Measurements from ENCODE around the gene MICA.
A peak's percentile ranks its signal among the peaks of the same experiment; 100 is the strongest.

MICA gene

DNA sequence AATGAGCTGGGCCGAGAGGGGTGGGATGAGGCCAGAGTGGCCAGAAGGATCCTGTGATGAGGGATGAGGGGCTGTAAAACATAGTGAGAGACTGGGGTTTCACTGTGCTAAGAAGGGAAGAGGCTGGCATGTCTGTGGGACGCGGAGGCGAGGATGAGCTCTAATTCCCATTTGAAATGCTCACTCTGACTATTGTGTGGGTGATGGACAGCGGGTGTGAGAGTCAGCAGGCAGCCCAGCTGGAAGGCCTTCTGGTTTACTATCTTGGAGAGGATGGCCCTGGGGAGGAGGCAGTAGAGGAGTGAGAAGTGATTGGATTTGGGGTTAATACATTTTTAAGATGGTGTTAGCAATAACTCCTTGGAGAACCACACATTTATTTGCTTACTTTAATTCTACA, 9.5 kb upstream of the MICA start:
- Histone ChIP-seq H3K14ac (ENCODE audit: low read length) (peak overlapping the region; percentile 44), H4K91ac (ENCODE audit: low read depth, low read length, poor library complexity) (no peak overlapping the region), H3K9ac (ENCODE audit: low read depth, low read length, poor library complexity) (no peak overlapping the region), H2AFZ (ENCODE audit: low read length) (no peak overlapping the region), H2BK15ac (ENCODE audit: low read length) (no peak overlapping the region), H3K23ac (ENCODE audit: low read depth, low read length, poor library complexity) (no peak overlapping the region), H2AK5ac (ENCODE audit: low read depth, low read length) (no peak overlapping the region), H3K4ac (ENCODE audit: low read length) (no peak overlapping the region), H2BK5ac (ENCODE audit: low read length) (no peak overlapping the region), H3K36me3 (replicated peaks in 1 of 2; ENCODE audit: control insufficient read depth in 2 of 2, insufficient read depth in 2 of 2, low read length in 2 of 2) (no peaks in the 10 kb centered on the region), H4K8ac (ENCODE audit: low read depth, low read length) (no peak overlapping the region), H3K79me1 (ENCODE audit: low read depth, low read length) (no peaks in the 10 kb centered on the region), H3K27ac (replicated peaks; ENCODE audit: low read length) (no peak overlapping the region), H3K4me1 (ENCODE audit: control insufficient read depth in 2 of 2, insufficient read depth in 1 of 2, low read depth in 1 of 2, low read length in 2 of 2) (peaks cover 0 to 5% of the 10 kb centered on the region in 2 donors), H3K18ac (ENCODE audit: low read length) (peak overlapping the region; percentile 38), H2BK12ac (ENCODE audit: low read length) (peak overlapping the region; percentile 16), H3K4me3 (ENCODE audit: low read length in 2 of 2) (no peak overlapping the region), H3K27me3 (ENCODE audit: control insufficient read depth in 3 of 3, insufficient read depth in 3 of 3, low read depth in 1 of 3, low read length in 3 of 3) (peaks cover 0 to 10% (median 0%) of the 10 kb centered on the region in 3 experiments), H3K4me2 (ENCODE audit: insufficient read depth, low read length, poor library complexity, severe bottlenecking) (no peak overlapping the region), H3K9me3 (replicated peaks in 1 of 2; ENCODE audit: control insufficient read depth in 2 of 2, insufficient read depth in 1 of 2, low read depth in 1 of 2, low read length in 2 of 2) (peaks cover 0 to 2% of the 10 kb centered on the region in 2 donors), H2BK120ac (ENCODE audit: low read depth, low read length) (no peak overlapping the region)
- no peak for DNase-seq (ENCODE audit: low spot score)
- no CpG with 5 or more reads among the region's 5 CpGs for WGBS, 2 donors (ENCODE audit: extremely low coverage in 2 of 2, insufficient read length in 2 of 2, insufficient replicate concordance in 1 of 2)

DNA sequence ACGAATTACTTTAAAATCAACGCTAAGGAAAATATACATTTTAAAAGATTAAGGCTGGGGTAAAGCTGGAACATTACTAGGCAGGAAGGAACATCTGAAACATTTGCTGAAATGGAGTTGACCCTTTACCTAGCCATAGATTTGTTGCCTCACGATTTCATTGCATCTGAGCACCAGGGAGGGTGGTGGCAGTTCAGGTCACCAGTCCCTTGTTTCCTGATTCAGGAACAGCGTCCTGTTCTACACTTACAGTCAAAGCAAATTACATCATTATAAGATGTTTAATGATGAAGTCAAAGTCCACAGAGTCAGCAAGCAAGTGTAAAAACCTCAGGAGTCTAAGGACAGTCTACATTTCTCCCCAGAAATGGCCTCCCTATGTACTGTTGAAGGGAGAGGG, 9.0 kb upstream of the MICA start:
- DNase-seq (ENCODE audit: low spot score) = no peak
- no peak overlapping the region for H3K4me3 ChIP-seq (ENCODE audit: low read length in 2 of 2)
- no peak overlapping the region for H4K91ac ChIP-seq (ENCODE audit: low read depth, low read length, poor library complexity)
- peaks cover 0 to 5% of the 10 kb centered on the region in 2 donors for H3K4me1 ChIP-seq (ENCODE audit: control insufficient read depth in 2 of 2, insufficient read depth in 1 of 2, low read depth in 1 of 2, low read length in 2 of 2)
- H3K4ac ChIP-seq (ENCODE audit: low read length) = no peak overlapping the region
- H3K4me2 ChIP-seq (ENCODE audit: insufficient read depth, low read length, poor library complexity, severe bottlenecking) = no peak overlapping the region
- no peak overlapping the region for H2BK120ac ChIP-seq (ENCODE audit: low read depth, low read length)
- H3K9ac ChIP-seq (ENCODE audit: low read depth, low read length, poor library complexity) = no peak overlapping the region
- no peaks in the 10 kb centered on the region for H3K79me1 ChIP-seq (ENCODE audit: low read depth, low read length)
- H3K27ac ChIP-seq (replicated peaks; ENCODE audit: low read length) = no peak overlapping the region
- H4K8ac ChIP-seq (ENCODE audit: low read depth, low read length) = no peak overlapping the region
- H2AFZ ChIP-seq (ENCODE audit: low read length) = no peak overlapping the region
- H3K23ac ChIP-seq (ENCODE audit: low read depth, low read length, poor library complexity) = no peak overlapping the region
- peaks cover 0 to 10% (median 0%) of the 10 kb centered on the region in 3 experiments for H3K27me3 ChIP-seq (ENCODE audit: control insufficient read depth in 3 of 3, insufficient read depth in 3 of 3, low read depth in 1 of 3, low read length in 3 of 3)
- WGBS, 2 donors (ENCODE audit: extremely low coverage in 2 of 2, insufficient read length in 2 of 2, insufficient replicate concordance in 1 of 2) = no CpG with 5 or more reads among the region's 4 CpGs
- H3K14ac ChIP-seq (ENCODE audit: low read length) = no peak overlapping the region
- no peak overlapping the region for H2BK5ac ChIP-seq (ENCODE audit: low read length)
- H2BK15ac ChIP-seq (ENCODE audit: low read length) = no peak overlapping the region
- peaks cover 0 to 2% of the 10 kb centered on the region in 2 donors for H3K9me3 ChIP-seq (replicated peaks in 1 of 2; ENCODE audit: control insufficient read depth in 2 of 2, insufficient read depth in 1 of 2, low read depth in 1 of 2, low read length in 2 of 2)
- no peak overlapping the region for H3K18ac ChIP-seq (ENCODE audit: low read length)
- no peaks in the 10 kb centered on the region for H3K36me3 ChIP-seq (replicated peaks in 1 of 2; ENCODE audit: control insufficient read depth in 2 of 2, insufficient read depth in 2 of 2, low read length in 2 of 2)
- H2AK5ac ChIP-seq (ENCODE audit: low read depth, low read length) = no peak overlapping the region
- no peak overlapping the region for H2BK12ac ChIP-seq (ENCODE audit: low read length)

DNA sequence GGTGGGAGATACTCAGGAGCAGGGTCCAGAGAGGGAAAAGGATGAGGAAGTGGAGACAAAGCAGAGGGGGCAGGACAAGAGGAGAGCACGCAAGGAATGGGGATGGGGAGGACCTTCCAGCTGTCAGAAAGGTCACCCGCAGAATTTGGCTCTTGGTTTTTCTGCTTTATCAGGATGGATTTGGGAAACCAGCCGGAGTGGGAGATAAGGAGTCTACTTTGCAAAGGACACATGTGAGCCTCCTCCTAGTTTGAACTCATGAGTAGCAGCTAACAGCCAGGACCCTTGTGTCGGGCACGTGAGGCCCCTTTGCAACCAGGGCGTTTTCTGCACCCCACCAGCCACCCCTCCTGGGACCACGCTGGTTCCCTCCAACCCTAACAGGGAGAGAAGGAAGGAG, 7.6 kb upstream of the MICA start:
- Histone ChIP-seq H3K4ac (ENCODE audit: low read length) (no peak overlapping the region), H3K36me3 (replicated peaks in 1 of 2; ENCODE audit: control insufficient read depth in 2 of 2, insufficient read depth in 2 of 2, low read length in 2 of 2) (no peaks in the 10 kb centered on the region), H3K18ac (ENCODE audit: low read length) (no peak overlapping the region), H3K14ac (ENCODE audit: low read length) (no peak overlapping the region), H4K91ac (ENCODE audit: low read depth, low read length, poor library complexity) (no peak overlapping the region), H2BK15ac (ENCODE audit: low read length) (no peak overlapping the region), H2AFZ (ENCODE audit: low read length) (no peak overlapping the region), H2AK5ac (ENCODE audit: low read depth, low read length) (no peak overlapping the region), H3K9ac (ENCODE audit: low read depth, low read length, poor library complexity) (no peak overlapping the region), H3K4me1 (ENCODE audit: control insufficient read depth in 2 of 2, insufficient read depth in 1 of 2, low read depth in 1 of 2, low read length in 2 of 2) (peaks cover 0 to 5% of the 10 kb centered on the region in 2 donors), H4K8ac (ENCODE audit: low read depth, low read length) (no peak overlapping the region), H3K27ac (replicated peaks; ENCODE audit: low read length) (no peak overlapping the region), H3K27me3 (ENCODE audit: control insufficient read depth in 3 of 3, insufficient read depth in 3 of 3, low read depth in 1 of 3, low read length in 3 of 3) (peaks cover 0 to 25% (median 3%) of the 10 kb centered on the region in 3 experiments), H3K23ac (ENCODE audit: low read depth, low read length, poor library complexity) (no peak overlapping the region), H2BK5ac (ENCODE audit: low read length) (no peak overlapping the region), H3K9me3 (replicated peaks in 1 of 2; ENCODE audit: control insufficient read depth in 2 of 2, insufficient read depth in 1 of 2, low read depth in 1 of 2, low read length in 2 of 2) (peaks cover 2 to 4% of the 10 kb centered on the region in 2 donors), H3K79me1 (ENCODE audit: low read depth, low read length) (no peaks in the 10 kb centered on the region), H3K4me3 (ENCODE audit: low read length in 2 of 2) (no peak overlapping the region), H2BK120ac (ENCODE audit: low read depth, low read length) (no peak overlapping the region), H2BK12ac (ENCODE audit: low read length) (no peak overlapping the region), H3K4me2 (ENCODE audit: insufficient read depth, low read length, poor library complexity, severe bottlenecking) (no peak overlapping the region)
- no CpG with 5 or more reads among the region's 7 CpGs for WGBS, 2 donors (ENCODE audit: extremely low coverage in 2 of 2, insufficient read length in 2 of 2, insufficient replicate concordance in 1 of 2)
- no peak for DNase-seq (ENCODE audit: low spot score)

DNA sequence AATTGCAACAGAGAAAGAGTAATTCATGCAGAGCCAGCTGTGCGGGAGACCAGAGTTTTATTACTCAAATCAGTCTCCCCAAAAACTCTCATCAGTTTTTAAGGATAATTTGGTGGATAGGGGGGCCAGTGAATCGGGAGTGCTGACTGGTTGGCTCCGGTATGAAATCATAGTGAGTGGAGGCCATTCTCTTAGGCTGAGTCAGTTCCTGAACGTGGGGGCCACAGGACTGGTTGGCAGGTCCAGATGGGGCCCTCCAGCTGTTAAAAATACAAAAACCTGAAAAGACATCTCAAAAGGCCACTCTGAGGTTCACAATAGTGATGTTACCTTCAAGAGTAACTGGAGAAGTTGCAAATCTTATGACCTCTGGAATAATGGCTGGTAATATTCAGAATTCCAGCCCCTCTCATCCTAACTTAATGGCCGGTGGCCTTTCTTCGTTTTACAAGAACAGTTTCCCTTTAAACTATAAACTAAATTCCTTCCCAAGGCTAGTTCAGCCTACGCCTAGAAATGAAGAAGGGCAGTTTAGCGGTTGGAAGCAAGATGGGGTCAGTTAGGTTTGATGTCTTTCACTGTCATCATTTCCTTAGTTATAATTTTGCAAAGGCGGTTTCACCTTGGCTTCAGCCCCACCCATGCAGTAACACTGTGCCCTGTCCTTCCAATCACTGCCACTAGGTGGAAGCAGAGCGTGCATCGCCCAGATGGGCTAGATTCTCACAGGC, 6.8 kb upstream of the MICA start:
- no peak overlapping the region for H3K4ac ChIP-seq (ENCODE audit: low read length)
- H3K9me3 ChIP-seq (replicated peaks in 1 of 2; ENCODE audit: control insufficient read depth in 2 of 2, insufficient read depth in 1 of 2, low read depth in 1 of 2, low read length in 2 of 2) = peaks cover 2 to 4% of the 10 kb centered on the region in 2 donors
- no peak overlapping the region for H2BK12ac ChIP-seq (ENCODE audit: low read length)
- H2BK15ac ChIP-seq (ENCODE audit: low read length) = no peak overlapping the region
- WGBS, 2 donors (ENCODE audit: extremely low coverage in 2 of 2, insufficient read length in 2 of 2, insufficient replicate concordance in 1 of 2) = no CpG with 5 or more reads among the region's 11 CpGs
- H3K23ac ChIP-seq (ENCODE audit: low read depth, low read length, poor library complexity) = no peak overlapping the region
- no peak overlapping the region for H3K14ac ChIP-seq (ENCODE audit: low read length)
- no peak overlapping the region for H3K9ac ChIP-seq (ENCODE audit: low read depth, low read length, poor library complexity)
- peak; percentile 65 for DNase-seq (ENCODE audit: low spot score)
- H3K27me3 ChIP-seq (ENCODE audit: control insufficient read depth in 3 of 3, insufficient read depth in 3 of 3, low read depth in 1 of 3, low read length in 3 of 3) = peaks cover 0 to 32% (median 3%) of the 10 kb centered on the region in 3 experiments
- H3K27ac ChIP-seq (replicated peaks; ENCODE audit: low read length) = no peak overlapping the region
- no peak overlapping the region for H2AFZ ChIP-seq (ENCODE audit: low read length)
- H3K4me1 ChIP-seq (ENCODE audit: control insufficient read depth in 2 of 2, insufficient read depth in 1 of 2, low read depth in 1 of 2, low read length in 2 of 2) = peaks cover 0 to 5% of the 10 kb centered on the region in 2 donors
- H3K18ac ChIP-seq (ENCODE audit: low read length) = no peak overlapping the region
- no peak overlapping the region for H2AK5ac ChIP-seq (ENCODE audit: low read depth, low read length)
- H3K36me3 ChIP-seq (replicated peaks in 1 of 2; ENCODE audit: control insufficient read depth in 2 of 2, insufficient read depth in 2 of 2, low read length in 2 of 2) = no peaks in the 10 kb centered on the region
- no peak overlapping the region for H3K4me2 ChIP-seq (ENCODE audit: insufficient read depth, low read length, poor library complexity, severe bottlenecking)
- no peak overlapping the region for H2BK5ac ChIP-seq (ENCODE audit: low read length)
- H4K91ac ChIP-seq (ENCODE audit: low read depth, low read length, poor library complexity) = no peak overlapping the region
- no peaks in the 10 kb centered on the region for H3K79me1 ChIP-seq (ENCODE audit: low read depth, low read length)
- no peak overlapping the region for H3K4me3 ChIP-seq (ENCODE audit: low read length in 2 of 2)
- no peak overlapping the region for H2BK120ac ChIP-seq (ENCODE audit: low read depth, low read length)
- H4K8ac ChIP-seq (ENCODE audit: low read depth, low read length) = no peak overlapping the region
